Measurements from ENCODE around the gene PIEZO1.
"Not testable (repeated sequence)": the region's sequence is repeated elsewhere in the genome, so short reads cannot be mapped to it uniquely, and the experiment has no call there.

The PIEZO1 gene

GRCh38 chr16:88785106-88785924, at the start of gene PIEZO1:
PIEZO1 (minus strand) TSS chr16:88785220; CDS start chr16:88784964, 256 bp downstream.
- DNase-seq (ENCODE audit: low spot score in 2 of 2) (peak; percentile 82 to 88), ATAC-seq (ENCODE audit: low read depth) (peak; percentile 54)
- H3K9me3 Mint-ChIP-seq: no peaks in the 10 kb centered on the region
- H3K4me1 Mint-ChIP-seq: peaks cover 37% of the 10 kb centered on the region
- H3K27ac Mint-ChIP-seq: peak within 1 kb of the TSS; percentile 38
- H3K4me3 Mint-ChIP-seq: peak within 1 kb of the TSS; percentile 76
- H3K27me3 Mint-ChIP-seq: no peaks in the 10 kb centered on the region
- H3K36me3 Mint-ChIP-seq: no peaks in the 10 kb centered on the region

- Mint-ChIP-seq H3K4me3 (no peak overlapping the region), H3K4me1 (no peaks in the 10 kb centered on the region), H3K9me3 (no peaks in the 10 kb centered on the region), H3K27me3 (no peaks in the 10 kb centered on the region), H3K36me3 (peaks cover 1% of the 10 kb centered on the region), H3K27ac (no peak overlapping the region)
- no peak for ATAC-seq (ENCODE audit: low read depth)
- DNase-seq (ENCODE audit: low spot score in 2 of 2): no peak
Observed at GRCh38 chr16:88834670-88835069, 49.6 kb upstream of the PIEZO1 start.

- Mint-ChIP-seq H3K4me3 (no peak overlapping the region), H3K9me3 (no peaks in the 10 kb centered on the region), H3K27ac (no peak overlapping the region), H3K27me3 (no peaks in the 10 kb centered on the region), H3K4me1 (no peaks in the 10 kb centered on the region), H3K36me3 (peaks cover 4% of the 10 kb centered on the region)
- no peak for ATAC-seq (ENCODE audit: low read depth)
- no peak for DNase-seq (ENCODE audit: low spot score in 2 of 2)
Observed at GRCh38 chr16:88833086-88833485, 48.1 kb upstream of the PIEZO1 start.

- Mint-ChIP-seq H3K9me3 (no peaks in the 10 kb centered on the region), H3K27me3 (no peaks in the 10 kb centered on the region), H3K36me3 (peaks cover 4% of the 10 kb centered on the region), H3K27ac (no peak overlapping the region), H3K4me1 (no peaks in the 10 kb centered on the region), H3K4me3 (no peak overlapping the region)
- ATAC-seq (ENCODE audit: low read depth) (no peak), DNase-seq (ENCODE audit: low spot score in 2 of 2) (no peak)
Observed at GRCh38 chr16:88831838-88832237, 46.8 kb upstream of the PIEZO1 start.

GRCh38 chr16:88830783-88831182, 45.8 kb upstream of the PIEZO1 start:
- Mint-ChIP-seq H3K4me3 (no peak overlapping the region), H3K27me3 (no peaks in the 10 kb centered on the region)

GRCh38 chr16:88830258-88830657, 45.2 kb upstream of the PIEZO1 start:
- Mint-ChIP-seq H3K27ac (no peak overlapping the region), H3K9me3 (no peaks in the 10 kb centered on the region), H3K4me3 (no peak overlapping the region), H3K4me1 (no peaks in the 10 kb centered on the region), H3K36me3 (peaks cover 6% of the 10 kb centered on the region), H3K27me3 (no peaks in the 10 kb centered on the region)
- ATAC-seq (ENCODE audit: low read depth): no peak
- DNase-seq (ENCODE audit: low spot score in 2 of 2): no peak

More at GRCh38 chr16:88830783-88831182, 45.8 kb upstream of the PIEZO1 start:
- no peak for DNase-seq (ENCODE audit: low spot score in 2 of 2)
- no peaks in the 10 kb centered on the region for H3K4me1 Mint-ChIP-seq
- no peak for ATAC-seq (ENCODE audit: low read depth)
- H3K36me3 Mint-ChIP-seq: peaks cover 6% of the 10 kb centered on the region
- H3K27ac Mint-ChIP-seq: no peak overlapping the region
- H3K9me3 Mint-ChIP-seq: no peaks in the 10 kb centered on the region

GRCh38 chr16:88828711-88829110, 43.7 kb upstream of the PIEZO1 start:
- Mint-ChIP-seq H3K27me3 (no peaks in the 10 kb centered on the region), H3K4me3 (no peak overlapping the region), H3K9me3 (no peaks in the 10 kb centered on the region), H3K4me1 (no peaks in the 10 kb centered on the region), H3K27ac (no peak overlapping the region), H3K36me3 (peaks cover 5% of the 10 kb centered on the region)
- DNase-seq (ENCODE audit: low spot score in 2 of 2) (no peak), ATAC-seq (ENCODE audit: low read depth) (no peak)

- Mint-ChIP-seq H3K27ac (no peak overlapping the region), H3K4me1 (no peaks in the 10 kb centered on the region), H3K27me3 (no peaks in the 10 kb centered on the region), H3K9me3 (no peaks in the 10 kb centered on the region), H3K4me3 (no peak overlapping the region), H3K36me3 (peaks cover 7% of the 10 kb centered on the region)
- no peak for DNase-seq (ENCODE audit: low spot score in 2 of 2)
- no peak for ATAC-seq (ENCODE audit: low read depth)
Observed at GRCh38 chr16:88827727-88828126, 42.7 kb upstream of the PIEZO1 start.

- no peak for DNase-seq (ENCODE audit: low spot score in 2 of 2)
- no peak for ATAC-seq (ENCODE audit: low read depth)
- H3K27ac Mint-ChIP-seq: no peak overlapping the region
- no peaks in the 10 kb centered on the region for H3K9me3 Mint-ChIP-seq
- no peaks in the 10 kb centered on the region for H3K4me1 Mint-ChIP-seq
- peaks cover 7% of the 10 kb centered on the region for H3K36me3 Mint-ChIP-seq
- no peak overlapping the region for H3K4me3 Mint-ChIP-seq
- no peaks in the 10 kb centered on the region for H3K27me3 Mint-ChIP-seq
Observed at GRCh38 chr16:88826070-88826840, 41.2 kb upstream of the PIEZO1 start.

GRCh38 chr16:88825146-88825545, 40.1 kb upstream of the PIEZO1 start:
- ATAC-seq (ENCODE audit: low read depth) (no peak), DNase-seq (ENCODE audit: low spot score in 2 of 2) (no peak)
- no peaks in the 10 kb centered on the region for H3K4me1 Mint-ChIP-seq
- H3K27me3 Mint-ChIP-seq: no peaks in the 10 kb centered on the region
- peaks cover 7% of the 10 kb centered on the region for H3K36me3 Mint-ChIP-seq
- no peaks in the 10 kb centered on the region for H3K9me3 Mint-ChIP-seq
- H3K4me3 Mint-ChIP-seq: no peak overlapping the region
- H3K27ac Mint-ChIP-seq: no peak overlapping the region

- no peak overlapping the region for H3K27ac Mint-ChIP-seq
- H3K4me1 Mint-ChIP-seq: no peaks in the 10 kb centered on the region
- no peak overlapping the region for H3K4me3 Mint-ChIP-seq
- ATAC-seq (ENCODE audit: low read depth) (no peak), DNase-seq (ENCODE audit: low spot score in 2 of 2) (no peak)
- no peaks in the 10 kb centered on the region for H3K9me3 Mint-ChIP-seq
- no peaks in the 10 kb centered on the region for H3K27me3 Mint-ChIP-seq
- peaks cover 7% of the 10 kb centered on the region for H3K36me3 Mint-ChIP-seq
Observed at GRCh38 chr16:88824256-88825077, 39.4 kb upstream of the PIEZO1 start.

GRCh38 chr16:88823646-88824045, 38.6 kb upstream of the PIEZO1 start:
- H3K9me3 Mint-ChIP-seq; DNase-seq (ENCODE audit: low spot score in 2 of 2); ATAC-seq (ENCODE audit: low read depth); H3K4me1 Mint-ChIP-seq; H3K27ac Mint-ChIP-seq; H3K36me3 Mint-ChIP-seq; H3K4me3 Mint-ChIP-seq; H3K27me3 Mint-ChIP-seq: not testable (repeated sequence)

GRCh38 chr16:88822281-88823040, 37.4 kb upstream of the PIEZO1 start:
- Mint-ChIP-seq H3K36me3 (peaks cover 4% of the 10 kb centered on the region), H3K4me3 (no peak overlapping the region), H3K4me1 (no peaks in the 10 kb centered on the region), H3K9me3 (no peaks in the 10 kb centered on the region), H3K27ac (no peak overlapping the region), H3K27me3 (no peaks in the 10 kb centered on the region)
- ATAC-seq (ENCODE audit: low read depth) (no peak), DNase-seq (ENCODE audit: low spot score in 2 of 2) (no peak)

Data from memory B cell (primary cell).